HG03280 (cell line): ENCODE results near the gene SPATS1.
A peak's percentile ranks its signal among the peaks of the same experiment; 100 is the strongest.
"Not testable (repeated sequence)": the region's sequence is repeated elsewhere in the genome, so short reads cannot be mapped to it uniquely, and the experiment has no call there.

Experiments used
- ATAC-seq: cut with Tn5 transposase; IDR thresholded peaks from one replicate; pipeline ENCODE4 v1.9.1; 2021; ENCODE audit warnings: mild to moderate bottlenecking, moderate library complexity; ENCODE audit not compliant: unreplicated experiment

The SPATS1 gene

DNA sequence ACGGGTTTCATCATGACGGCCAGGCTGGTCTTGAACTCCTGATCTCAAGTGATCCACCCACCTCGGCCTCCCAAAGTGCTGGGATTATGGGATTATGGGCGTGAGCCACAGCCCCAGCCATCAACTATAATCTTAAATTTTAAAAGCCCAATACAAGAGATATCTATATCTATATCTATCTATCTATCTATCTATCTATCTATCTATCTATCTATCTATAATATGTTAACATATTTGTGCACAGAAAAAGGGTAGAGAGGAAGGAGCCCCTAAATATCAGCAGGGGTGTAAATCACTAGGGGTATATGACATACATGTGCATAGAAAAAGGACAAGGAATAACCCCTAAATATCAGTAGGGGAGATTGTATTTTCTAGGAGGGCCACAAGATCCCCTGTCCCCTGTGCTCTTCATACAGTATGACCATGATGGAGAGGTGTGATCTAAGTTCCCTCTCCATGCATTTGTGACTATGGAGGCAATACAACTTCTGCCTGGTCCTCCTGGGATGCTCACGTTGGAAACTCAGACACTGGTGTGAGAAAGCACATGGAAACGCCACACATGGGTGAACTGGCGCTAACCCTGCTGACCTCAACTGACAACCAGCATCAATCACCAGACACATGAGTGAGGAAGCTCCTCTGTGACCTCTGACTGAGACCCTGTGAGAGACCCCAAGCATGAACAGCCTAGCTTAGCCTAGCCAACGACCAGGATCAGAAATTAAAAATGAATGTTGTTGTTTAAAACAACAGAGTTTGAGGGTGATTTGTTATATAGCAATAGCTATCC, 1.2 kb upstream of the SPATS1 start:
- ATAC-seq, result no peak

DNA sequence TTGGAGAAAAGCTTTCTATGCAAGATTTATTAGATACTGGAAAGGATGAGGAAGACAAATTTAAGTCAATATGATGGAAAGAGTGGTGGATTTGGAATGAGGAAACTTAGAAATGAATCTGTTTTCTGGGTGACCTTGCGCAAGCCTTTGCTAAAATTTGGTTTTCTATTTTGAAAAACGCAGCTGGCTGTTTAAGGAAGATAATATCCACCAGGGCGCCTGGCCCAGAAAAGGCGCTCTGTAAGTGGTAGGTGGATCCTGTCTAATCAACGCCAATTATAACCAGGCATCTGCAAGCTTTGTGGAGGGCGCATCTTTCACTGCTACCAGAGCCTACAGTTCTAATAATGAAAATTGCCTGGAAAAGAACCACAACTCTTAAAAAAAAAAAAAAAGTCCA, 398 bp upstream of the SPATS1 start:
- no peak for ATAC-seq

DNA sequence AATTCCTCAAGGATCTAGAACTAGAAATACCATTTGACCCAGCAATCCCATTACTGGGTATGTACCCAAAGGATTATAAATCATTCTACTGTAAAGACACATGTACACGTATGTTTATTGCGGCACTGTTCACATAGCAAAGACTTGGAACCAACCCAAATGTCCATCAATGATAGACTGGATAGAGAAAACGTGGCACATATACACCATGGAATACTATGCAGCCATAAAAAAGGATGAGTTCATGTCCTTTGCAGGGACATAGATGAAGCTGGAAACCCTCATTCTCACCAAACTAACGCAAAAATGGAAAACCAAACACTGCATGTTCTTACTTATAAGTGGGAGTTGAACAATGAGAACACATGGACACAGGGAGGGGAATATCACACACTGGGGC, 4.4 kb downstream of the SPATS1 start:
- not testable (repeated sequence) for ATAC-seq

DNA sequence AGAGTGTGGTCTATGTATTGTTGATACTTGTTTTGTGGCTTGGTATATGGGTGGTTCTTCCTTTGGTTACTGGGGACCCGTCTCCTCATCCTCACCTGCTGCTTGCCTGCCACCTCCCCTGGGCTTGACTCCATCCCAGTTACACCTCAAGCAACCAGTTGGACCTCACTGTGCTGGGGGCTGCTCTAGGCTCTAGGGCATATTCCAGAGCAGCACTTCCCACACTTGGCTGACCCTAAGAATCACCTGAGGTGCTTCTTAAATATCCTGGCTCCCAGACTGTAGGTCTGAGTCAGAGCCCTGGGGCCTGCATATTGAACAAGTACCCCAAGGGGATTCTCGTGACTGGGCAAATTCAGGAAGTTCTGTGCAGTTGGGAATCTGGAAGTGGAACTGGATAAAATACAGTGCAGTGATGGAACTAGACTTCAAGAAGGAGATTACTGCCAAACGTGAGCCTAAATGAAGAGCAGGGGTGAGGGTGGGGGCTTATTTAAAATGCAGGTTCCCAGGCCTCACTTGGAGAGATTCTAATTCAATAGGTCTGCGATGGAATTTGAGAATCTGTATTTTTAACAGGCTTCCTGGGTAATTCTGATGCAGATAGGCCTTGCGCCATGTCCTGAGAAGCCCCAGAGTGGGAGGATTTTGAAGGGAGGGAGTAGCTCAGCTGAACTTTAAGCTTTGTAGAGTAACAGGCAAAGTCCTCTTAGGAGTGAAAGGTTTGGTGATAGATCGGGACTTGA, 7.6 kb downstream of the SPATS1 start:
- ATAC-seq, result no peak

DNA sequence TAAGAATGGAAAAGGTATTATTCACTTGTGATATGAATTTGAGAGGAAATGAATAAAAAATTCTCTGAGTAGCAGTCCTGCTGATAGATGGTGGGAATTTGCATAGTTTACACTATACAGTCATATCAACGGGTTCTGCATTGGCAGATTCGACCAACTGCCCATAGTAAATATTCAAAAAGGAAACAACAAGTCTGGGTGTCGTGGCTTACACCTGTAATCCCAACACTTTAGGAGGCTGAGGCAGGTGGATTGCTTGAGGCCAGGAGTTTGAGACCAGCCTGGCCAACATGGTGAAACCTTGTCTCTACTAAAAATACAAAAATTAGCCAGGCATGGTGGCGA, 8.2 kb downstream of the SPATS1 start:
- ATAC-seq, result not testable (repeated sequence)

DNA sequence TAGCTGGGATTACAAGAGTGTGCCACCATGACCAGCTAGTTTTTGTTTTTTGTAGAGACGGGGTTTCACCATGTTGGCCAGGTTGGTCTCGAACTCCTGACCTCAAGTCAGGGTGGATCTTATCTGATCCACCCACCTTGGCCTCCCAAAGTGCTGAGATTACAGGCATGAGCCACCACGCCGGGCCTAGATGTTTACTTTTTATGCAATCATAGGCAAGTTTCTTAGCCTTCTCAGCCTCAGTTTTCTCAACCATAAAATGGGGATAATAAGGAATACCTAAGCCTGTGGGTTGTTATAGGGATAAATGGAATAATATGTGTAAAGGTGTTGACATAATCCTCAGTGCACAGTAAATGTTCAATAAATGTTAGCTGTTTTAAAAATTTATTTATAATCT, 9.8 kb downstream of the SPATS1 start:
- ATAC-seq, result no peak

DNA sequence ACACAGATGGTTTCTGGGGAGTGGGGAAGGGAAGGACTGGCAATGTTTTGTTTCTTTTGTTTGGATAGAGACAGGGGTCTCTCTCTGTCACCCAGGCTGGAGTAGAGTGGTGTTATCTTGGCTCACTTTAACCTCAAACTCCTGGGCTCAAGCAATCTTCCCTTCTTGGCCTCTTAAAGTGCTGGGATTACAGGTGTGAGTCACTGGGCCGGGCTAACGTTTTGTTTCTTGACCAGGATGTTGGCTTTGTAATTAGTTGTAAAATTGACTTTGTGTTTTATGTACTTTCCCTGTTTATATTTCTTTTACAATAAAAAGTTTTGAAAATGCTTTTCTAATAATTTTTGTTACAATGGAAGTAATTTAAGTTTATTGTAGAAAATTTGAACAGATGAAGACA, 10.9 kb downstream of the SPATS1 start:
- ATAC-seq, result no peak

DNA sequence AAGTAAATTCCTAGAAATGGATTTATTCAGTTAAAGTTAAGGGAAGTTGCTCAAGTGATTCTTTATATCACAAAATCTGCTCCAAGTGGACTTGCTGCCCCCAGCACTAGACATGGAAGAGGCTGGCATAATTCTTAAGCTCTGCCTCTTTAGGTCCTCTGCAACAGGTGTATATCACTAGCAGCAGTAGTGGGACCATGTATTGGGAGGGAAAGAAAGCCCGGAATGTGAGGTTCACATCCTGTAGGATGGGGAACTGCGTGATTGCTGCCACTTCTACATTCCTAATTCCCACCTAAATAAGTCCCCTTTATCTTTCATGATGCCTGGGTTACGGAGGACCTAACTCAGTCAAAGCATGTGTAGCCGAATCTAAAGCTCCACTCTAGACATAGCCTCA, 13.2 kb downstream of the SPATS1 start:
- ATAC-seq, result no peak

DNA sequence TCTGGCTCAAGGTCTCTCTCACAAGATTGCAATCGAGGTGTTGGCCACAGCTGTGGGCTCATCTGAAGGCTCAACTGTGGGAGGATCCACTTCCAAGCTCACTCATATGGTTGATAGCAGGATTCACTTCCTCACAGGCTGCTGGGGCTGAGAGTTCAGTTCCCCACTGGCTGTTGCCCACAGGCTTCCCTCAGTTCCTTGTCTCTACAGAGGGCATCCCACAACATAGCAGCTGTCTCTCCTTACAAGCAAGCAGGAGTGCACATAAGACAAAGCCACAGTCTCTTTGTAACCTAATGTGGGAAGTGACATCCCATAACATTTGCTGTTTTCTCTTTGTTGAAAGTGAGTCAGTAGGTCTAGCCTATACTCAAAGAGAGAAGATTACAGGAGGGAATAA, 14.0 kb downstream of the SPATS1 start:
- ATAC-seq, result no peak

DNA sequence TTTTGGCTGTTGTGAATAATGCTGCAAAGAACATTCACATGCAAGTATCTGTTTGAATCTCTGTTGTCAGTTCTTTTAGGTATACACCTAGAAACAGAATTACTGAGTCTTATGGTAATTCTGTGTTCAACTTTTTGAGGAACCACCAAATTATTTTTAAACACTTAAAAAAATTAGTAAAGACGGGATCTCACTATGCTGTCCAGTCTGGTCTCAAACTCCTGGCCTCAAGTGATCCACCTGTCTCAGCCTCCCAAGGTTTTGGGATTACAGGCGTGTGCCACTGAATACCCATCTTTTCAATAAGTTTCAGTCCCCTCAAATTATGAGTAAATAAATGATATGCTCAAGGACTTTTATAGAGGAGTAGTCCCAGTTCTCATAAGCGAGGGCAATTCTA, 17.5 kb downstream of the SPATS1 start:
- ATAC-seq, result no peak

DNA sequence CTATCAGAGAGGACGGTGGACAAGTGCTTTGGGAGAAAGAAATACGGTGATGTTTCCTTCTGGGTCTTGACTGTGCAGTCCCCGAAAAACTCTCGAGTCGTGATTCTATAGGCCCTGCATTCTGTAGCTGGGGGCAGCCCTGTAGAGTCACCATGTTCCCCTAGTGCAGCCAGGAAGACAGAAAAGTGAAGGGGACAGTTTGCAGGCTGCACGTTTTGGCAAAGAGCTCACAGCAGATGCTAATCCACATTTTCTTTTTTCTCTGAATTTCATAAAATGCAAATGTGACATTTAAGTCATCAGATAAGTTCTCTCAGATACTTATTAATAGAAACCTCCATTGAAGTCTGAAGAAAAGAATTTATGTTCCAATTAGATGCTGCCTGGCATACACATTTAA, 19.5 kb downstream of the SPATS1 start:
- ATAC-seq, result no peak

DNA sequence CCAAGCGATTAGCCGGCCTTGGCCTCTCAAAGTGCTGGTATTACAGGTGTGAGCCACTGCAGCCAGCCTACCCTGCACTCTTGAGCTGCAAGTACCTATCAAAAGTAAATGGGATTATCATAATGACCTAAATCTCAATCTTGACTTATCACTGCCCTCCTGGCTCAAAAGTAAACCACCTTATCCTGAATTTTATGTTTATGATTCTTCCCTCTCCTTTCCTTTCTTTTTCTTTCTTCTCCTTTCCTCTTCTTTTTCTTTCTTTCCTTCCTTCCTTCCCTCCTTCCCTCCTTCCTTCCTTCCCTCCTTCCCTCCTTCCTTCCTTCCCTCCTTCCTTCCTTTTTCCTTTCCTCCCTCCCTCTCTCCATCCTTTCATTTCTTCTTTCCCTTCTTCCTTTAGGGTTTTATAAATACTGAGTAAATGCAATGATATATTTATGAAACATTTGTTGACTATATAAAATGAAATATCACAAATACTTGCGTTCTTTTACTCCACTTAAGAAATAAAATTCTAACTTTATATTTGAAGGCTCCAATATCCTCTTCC, 21.0 kb downstream of the SPATS1 start:
- no peak for ATAC-seq

DNA sequence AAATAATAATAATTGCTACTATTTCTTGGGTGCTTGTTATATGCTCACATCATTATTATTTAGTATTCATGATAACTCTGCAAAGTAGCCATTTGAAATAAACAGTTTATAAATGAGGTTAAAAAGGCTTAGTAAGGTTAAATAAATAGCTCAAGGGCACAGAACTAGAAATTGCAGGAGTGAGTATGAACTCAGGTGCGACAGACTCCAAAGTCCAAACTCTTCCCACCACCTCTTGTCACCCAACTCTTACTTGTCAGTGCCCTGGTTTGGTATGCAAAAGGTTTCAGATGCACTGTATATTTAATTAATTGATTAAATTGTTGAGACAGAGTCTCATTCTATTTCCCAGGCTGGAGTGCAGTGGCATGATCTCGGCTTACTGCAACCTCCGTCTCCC, 24.3 kb downstream of the SPATS1 start:
- ATAC-seq, result no peak

DNA sequence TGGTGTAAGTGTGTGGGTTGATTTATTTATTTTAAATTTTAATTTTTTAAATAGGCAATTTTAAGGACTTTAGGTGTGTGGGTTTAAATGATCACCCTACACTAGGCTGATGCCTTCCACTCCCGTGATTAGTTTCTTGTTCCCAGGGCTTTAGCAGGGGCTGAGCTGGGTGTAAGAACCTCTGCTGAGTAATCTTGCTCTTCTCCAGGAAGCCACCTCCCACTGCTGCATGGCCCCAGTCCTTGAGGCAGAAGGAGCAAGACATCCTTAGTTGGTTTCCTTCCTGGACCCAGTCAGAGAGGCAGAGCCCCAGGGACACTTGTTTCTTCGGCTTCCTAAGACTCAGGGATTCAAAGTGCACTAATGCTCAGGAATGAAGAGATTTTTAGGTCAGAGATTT, 25.2 kb downstream of the SPATS1 start:
- no peak for ATAC-seq

DNA sequence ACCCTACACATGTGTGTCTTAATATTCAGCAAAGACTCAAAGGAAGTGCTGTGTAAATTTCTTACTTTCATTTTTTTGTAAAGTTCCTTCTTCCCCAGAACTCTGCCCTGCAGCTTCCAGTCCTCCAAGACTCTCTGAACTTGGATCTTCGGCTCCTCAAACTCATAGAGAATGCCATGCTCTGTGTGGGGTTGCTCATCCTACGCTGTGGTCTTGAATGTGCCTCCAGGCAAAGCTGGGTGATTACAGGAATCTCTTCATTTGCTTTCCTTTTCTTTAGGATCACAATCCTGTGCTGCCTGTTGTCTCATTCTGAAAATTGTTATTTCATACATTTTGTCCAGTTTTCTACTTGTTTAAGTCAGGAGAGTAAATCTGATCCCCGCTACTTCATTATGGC, 30.6 kb downstream of the SPATS1 start:
- no peak for ATAC-seq

DNA sequence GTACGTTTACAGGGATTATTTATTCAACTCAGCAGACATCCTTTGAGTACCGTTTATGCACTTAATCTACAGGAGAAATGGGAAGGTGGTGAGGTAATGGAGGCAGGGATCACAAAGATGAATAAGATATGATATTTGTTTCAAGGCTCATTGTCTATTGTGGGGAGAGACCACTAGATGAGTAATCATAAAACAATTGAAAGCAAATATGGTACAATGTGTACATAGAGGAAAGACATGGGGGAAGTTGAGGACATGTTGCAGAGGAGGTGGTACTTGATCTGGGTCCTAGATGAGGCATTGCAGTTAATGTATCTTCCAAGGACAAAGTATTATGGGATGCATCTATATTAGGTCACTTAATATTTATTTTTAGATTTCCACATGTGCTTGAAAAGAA, 31.3 kb downstream of the SPATS1 start:
- no peak for ATAC-seq

DNA sequence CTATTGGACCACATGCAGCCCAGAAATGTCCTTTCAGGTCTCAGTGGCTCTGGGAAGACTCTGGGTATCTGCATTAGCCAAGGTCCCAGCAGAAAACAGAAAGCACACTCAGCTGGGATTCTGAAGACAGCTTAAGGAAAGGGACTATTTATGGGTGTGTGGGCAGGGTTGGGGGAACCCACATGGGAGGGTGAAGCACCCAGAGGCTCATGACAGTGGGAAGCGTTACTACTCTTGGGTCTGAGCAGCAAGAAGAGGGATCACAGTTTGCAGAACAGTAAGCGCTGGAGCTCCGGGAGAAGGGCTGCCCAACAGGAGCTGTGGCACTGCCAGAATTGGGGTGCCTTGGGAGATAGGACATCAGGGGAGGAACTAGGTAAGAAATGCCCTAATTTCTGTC, 32.6 kb downstream of the SPATS1 start:
- ATAC-seq, result no peak

DNA sequence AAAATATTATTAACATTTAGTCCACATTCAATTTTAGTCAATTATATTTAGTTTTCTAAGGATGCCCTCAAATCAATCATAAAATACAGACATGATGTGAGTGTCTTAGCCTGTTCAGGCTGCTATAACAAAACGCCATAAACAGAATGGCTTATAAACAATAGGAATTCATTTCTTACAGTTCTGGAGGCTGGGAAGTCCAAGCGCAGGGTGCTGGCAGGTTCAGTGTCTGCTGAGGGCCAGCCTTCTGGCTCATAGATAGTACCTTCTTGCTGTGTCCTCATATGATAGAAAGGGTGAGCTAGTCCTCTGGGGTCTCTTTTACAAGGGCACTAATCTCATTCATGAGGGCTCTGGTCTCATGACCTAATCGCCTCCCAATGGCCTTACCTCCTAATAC, 35.0 kb downstream of the SPATS1 start:
- no peak for ATAC-seq

DNA sequence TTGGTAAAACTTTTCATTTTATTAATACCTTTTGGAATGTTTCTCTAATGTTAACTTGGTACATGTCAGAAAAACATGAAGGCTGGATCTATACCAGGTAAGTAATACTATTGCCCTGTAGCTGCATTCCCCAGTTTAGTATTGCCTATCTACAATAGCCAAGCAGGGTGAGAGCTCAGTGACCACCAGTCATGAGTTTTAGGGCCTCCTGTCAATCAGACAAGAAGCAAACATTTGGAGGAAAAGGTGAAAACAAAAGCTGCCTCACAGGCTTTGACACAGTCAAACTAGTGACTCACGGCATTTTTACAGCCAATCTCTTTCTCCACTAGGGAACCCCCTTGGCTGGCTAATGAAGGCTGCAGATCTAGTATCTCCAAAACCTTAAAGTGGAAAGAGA, 35.5 kb downstream of the SPATS1 start:
- no peak for ATAC-seq

DNA sequence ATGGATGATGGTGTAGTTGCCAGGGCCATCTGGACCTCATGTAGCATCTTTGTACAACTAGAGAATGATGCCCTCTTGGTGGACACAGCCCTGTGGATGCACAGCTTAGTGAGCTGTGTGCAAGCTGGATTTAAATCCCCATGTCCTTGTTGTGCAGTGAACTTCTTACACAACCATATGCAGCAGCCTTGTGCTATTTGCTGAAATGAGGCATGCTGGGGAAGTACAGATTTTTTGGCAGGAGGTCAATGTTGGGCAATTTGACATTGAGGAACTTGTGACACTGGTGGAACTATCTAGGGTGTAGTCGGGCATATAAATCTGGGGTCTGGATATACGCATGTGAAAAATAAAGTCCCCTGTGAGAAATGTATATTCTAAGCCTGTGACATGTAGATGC, 39.3 kb downstream of the SPATS1 start:
- no peak for ATAC-seq

DNA sequence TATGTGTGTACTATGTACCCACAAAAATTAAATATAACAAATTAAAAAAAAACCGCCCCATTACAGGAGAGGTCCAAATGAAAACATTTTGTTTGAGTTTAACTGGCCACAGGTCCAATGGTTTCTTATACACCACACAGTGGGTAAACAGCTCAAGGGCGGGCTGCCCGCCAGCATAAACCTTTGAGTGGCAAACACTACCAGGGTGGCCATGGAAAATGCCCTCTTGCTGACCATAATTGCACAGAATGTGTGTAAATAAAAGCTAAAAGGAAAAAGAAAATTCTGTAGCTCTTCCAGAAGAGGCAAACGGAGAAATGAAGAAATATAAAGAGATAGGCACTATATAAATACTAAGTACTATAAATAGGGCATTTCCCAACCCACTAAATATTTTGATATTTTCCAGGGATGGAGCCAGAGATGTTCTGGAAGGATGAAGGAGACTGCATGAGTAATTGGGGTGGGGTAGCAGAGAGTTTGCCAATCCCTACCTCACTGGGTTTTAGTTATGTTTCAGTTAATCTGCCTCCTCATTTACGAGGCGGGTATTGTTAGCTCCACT, 44.0 kb downstream of the SPATS1 start:
- ATAC-seq, result no peak

DNA sequence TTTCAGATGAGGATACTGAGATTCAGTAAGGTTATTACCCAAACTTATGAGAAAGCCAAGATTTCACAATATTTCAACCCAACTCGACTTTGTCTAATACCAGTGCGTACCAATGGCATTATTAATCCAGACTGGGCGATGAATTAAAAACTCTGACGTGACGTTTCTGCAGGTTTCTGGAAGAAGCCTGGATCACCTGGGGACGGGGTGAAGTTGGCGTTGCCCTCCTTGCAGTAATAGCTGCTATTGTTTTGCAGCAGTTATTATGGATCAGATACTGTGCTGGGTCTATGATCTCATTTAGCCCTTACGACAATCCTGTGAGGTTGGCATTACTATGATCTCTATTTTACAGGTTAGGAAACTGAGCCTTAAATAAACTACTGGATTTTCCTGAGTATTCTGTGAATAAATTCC, 44.5 kb downstream of the SPATS1 start:
- ATAC-seq, result peak; percentile 5
